Ascending aorta (tissue), 2 donors: ENCODE data around the gene FMOD. TPM values are rescaled to one million over a fixed set of nuclear protein-coding genes. Genes with fewer than 3 reads are reported as not detected.

Experiments used
- DNase-seq, 2 donors: peaks; one replicate each; pipeline ENCODE4 v3.0.0-alpha.2; 2019; ENCODE audit warnings: low spot score in 2 of 2
- H3K27ac ChIP-seq, 2 donors: fragments of 200-600 bp; sonication (generic); one replicate each; pipeline ENCODE4 v1.5.1; 2016 to 2017; ENCODE audit warnings: mild to moderate bottlenecking in 1 of 2
- H3K27me3 ChIP-seq: fragments of 200-600 bp; sonication (generic); one replicate; pipeline ENCODE4 v1.5.1; 2017
- H3K36me3 ChIP-seq, 2 donors: fragments of 200-600 bp; sonication (generic); one replicate each; pipeline ENCODE4 v1.5.1; 2016
- H3K4me1 ChIP-seq, 2 donors: fragments of 200-600 bp; sonication (generic); one replicate each; pipeline ENCODE4 v1.5.1; 2016 to 2017; ENCODE audit warnings: mild to moderate bottlenecking in 1 of 2
- H3K4me3 ChIP-seq, 2 donors: fragments of 200-600 bp; sonication (generic); one replicate each; pipeline ENCODE4 v1.5.1; 2016 to 2017; ENCODE audit warnings: mild to moderate bottlenecking in 1 of 2
- H3K9me3 ChIP-seq, 2 donors: fragments of 200-600 bp; sonication (generic); one replicate each; pipeline ENCODE4 v1.5.1; 2016
- intact Hi-C: fragments of 100-400 bp; cut with DNase I; formaldehyde crosslinking; loops from one replicate; pipeline ENCODE4 v1.15.1; 2023
- total RNA-seq: library from RNA; depleted of rRNA; stranded (reverse); fragments of >200 nt; gene quantifications from one replicate; pipeline ENCODE4 v1.1.0, GENCODE V29; 2016
- TF ChIP-seq, protein P1 (sequence below), 3 experiments: fragments of 200-600 bp in 2 of 3; fragments of 450-650 bp in 1 of 3; sonication (generic) in 2 of 3; IDR thresholded peaks; one replicate each; pipeline ENCODE4 v1.5.1; 2016 to 2019; ENCODE audit warnings: antibody characterized with exemption in 3 of 3, mild to moderate bottlenecking in 1 of 3, moderate library complexity in 1 of 3

Gene FMOD
- total RNA-seq, 1 donor from 2014 or later = 92.3 TPM

DNA sequence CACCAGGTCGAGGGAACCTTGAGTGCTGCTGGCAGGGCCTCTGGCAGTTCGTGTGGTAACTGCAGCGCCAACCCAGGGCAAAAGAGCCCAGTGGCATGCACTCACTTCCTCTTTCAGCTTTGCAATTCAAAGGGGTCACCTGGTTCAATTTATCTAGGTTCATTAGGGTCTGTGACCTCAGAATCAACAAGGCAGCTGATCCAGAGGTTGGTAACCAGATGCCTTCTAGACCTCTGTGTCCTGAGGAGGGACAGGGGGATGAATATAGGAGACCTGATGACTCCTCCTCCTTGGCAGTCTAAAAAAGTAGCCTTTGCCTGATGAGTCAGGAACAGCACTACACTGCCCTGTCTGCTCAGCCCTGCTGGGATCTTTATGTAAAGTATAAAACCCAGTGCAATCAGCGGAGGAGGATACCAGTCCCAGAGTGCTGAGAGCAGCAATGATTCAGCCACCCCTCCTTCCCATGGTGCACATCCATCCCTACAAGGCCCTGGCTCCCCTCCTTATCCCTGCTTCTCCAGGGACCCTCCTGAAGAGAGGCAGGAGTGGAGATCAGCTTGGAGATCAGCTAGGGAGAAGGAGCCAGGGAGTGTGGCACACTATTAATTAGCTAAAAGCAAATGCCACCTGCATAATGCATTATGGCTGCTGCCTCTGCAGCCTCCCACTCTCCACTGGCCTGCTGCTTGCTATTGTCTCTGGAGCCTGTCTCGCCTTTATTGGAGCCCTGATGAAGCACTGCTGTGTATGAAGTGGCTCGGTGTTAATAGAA lies 11.2 kb upstream of the FMOD start:
- Histone ChIP-seq H3K4me3 (no peak overlapping the region), H3K27ac (no peak overlapping the region), H3K4me1 (no peaks in the 10 kb centered on the region), H3K27me3 (no peaks in the 10 kb centered on the region), H3K36me3 (no peaks in the 10 kb centered on the region), H3K9me3 (no peaks in the 10 kb centered on the region)
- TF ChIP-seq, protein P1, sequence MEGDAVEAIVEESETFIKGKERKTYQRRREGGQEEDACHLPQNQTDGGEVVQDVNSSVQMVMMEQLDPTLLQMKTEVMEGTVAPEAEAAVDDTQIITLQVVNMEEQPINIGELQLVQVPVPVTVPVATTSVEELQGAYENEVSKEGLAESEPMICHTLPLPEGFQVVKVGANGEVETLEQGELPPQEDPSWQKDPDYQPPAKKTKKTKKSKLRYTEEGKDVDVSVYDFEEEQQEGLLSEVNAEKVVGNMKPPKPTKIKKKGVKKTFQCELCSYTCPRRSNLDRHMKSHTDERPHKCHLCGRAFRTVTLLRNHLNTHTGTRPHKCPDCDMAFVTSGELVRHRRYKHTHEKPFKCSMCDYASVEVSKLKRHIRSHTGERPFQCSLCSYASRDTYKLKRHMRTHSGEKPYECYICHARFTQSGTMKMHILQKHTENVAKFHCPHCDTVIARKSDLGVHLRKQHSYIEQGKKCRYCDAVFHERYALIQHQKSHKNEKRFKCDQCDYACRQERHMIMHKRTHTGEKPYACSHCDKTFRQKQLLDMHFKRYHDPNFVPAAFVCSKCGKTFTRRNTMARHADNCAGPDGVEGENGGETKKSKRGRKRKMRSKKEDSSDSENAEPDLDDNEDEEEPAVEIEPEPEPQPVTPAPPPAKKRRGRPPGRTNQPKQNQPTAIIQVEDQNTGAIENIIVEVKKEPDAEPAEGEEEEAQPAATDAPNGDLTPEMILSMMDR (IDR thresholded peaks at IDR 0.05) = no peak
- intact Hi-C loops = no loop called here
- DNase-seq = no peak

DNA sequence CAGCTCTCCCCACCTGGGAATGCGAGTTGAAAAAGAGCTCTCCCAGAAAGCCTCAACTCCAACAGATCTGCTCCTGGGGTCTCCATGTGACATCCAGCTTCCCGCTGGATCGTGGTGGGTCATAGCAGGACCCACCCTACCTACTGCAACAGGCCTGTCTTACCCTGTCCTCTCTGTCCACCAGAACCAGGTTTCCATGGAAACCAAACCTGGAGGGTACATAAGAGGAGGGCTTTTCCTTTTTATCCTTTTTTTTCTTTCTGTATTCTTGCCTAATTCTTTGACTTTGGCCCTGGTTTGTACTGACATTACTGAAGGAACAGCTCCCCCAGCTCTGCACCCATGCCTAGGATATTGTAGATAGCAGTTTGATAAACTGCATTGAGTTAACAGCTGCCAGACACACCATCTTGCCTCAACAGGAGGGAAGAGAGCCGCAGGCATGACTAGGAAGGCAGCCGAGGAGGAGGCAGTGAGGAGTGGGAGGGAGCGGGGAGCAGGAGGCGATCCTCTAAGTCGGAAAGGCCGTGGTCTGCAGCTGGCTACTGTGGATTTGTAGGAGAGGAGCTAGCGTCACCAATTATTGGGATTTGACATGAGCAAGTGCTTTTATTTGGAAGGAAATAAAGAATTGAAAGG lies 9.7 kb upstream of the FMOD start:
- intact Hi-C loops = no loop called here
- no peaks in the 10 kb centered on the region for H3K9me3 ChIP-seq
- no peak overlapping the region for H3K27ac ChIP-seq
- no peaks in the 10 kb centered on the region for H3K27me3 ChIP-seq
- TF ChIP-seq, protein P1 (IDR thresholded peaks at IDR 0.05) = no peak
- DNase-seq = no peak
- no peak overlapping the region for H3K4me3 ChIP-seq
- H3K4me1 ChIP-seq = no peaks in the 10 kb centered on the region
- H3K36me3 ChIP-seq = no peaks in the 10 kb centered on the region

DNA sequence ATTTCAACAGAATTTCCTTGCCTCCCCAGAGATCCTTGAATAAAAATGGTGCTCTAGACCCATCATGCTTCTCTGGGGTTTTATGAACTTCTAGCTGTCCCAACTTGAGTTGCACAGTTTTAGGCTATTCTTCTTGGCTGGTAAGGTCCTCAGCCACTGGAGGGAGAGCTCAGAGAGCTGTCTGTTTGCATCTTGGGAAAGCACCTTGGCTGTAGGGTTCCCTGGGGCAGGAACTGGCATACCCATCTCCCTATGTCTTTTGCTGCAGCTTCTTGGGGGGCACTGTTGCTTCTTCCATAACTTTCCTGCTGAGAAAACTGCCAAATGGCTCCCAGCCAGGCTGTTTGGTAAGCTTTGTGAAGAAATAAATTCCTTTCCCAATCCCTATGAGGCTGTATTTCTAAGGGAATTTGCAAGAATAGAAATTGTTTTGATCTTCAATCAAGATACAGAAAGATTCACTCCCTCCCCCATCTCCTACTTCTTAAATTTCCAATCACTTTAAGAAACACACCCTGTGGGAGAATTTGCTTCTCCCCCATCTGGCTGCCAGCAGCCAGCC lies 8.2 kb upstream of the FMOD start:
- no peak overlapping the region for H3K4me3 ChIP-seq
- TF ChIP-seq, protein P1 (IDR thresholded peaks at IDR 0.05) = no peak
- H3K4me1 ChIP-seq = no peaks in the 10 kb centered on the region
- no peaks in the 10 kb centered on the region for H3K27me3 ChIP-seq
- no peaks in the 10 kb centered on the region for H3K9me3 ChIP-seq
- DNase-seq = no peak
- intact Hi-C loops = no loop called here
- no peak overlapping the region for H3K27ac ChIP-seq
- no peaks in the 10 kb centered on the region for H3K36me3 ChIP-seq

DNA sequence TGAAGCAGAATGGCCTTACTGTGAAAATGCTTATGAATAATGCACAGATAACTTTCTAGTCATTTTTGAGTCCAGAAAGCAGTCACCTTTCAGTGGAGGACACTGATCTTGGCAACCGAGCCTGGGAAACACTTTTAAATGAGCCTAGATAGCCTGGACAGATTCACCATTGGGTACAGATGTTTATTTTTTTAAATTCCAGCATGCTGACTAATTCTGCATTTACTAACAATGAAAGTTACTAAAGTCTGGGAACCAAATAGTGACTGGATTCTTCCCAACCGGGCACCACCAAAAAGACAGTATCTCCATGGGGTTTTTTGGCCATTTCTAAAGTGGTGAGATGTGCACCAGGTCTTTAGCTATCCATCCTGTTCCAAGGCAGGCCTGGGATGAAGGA lies 3.3 kb upstream of the FMOD start:
- Histone ChIP-seq H3K4me1 (peaks cover 0 to 14% of the 10 kb centered on the region in 2 donors), H3K4me3 (no peak overlapping the region), H3K9me3 (no peaks in the 10 kb centered on the region), H3K27me3 (no peaks in the 10 kb centered on the region), H3K36me3 (no peaks in the 10 kb centered on the region), H3K27ac (no peak overlapping the region)
- no peak for DNase-seq
- intact Hi-C loops = no loop called here
- TF ChIP-seq, protein P1 (IDR thresholded peaks at IDR 0.05) = no peak

DNA sequence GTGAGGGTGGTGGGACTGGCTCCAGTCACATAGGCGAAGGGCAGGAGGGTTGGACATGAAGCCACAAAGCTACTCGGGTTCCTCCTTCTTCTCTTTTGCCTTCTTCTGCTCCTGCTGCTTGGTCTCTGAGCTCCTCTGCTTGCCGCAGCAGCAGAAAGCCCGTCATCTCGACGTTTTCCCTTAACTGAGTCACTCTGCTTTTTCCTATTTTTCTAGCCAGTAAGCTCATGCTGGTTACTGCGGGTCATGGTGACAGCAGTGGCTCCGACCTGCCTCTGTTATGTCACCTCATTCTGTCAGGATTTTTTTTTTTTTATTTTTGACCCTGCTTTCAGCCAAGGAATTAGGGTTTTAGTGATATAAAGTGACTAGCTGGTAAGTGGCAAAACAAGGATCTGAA lies 2.6 kb upstream of the FMOD start:
- H3K4me1 ChIP-seq = peaks cover 3 to 21% of the 10 kb centered on the region in 2 donors
- H3K36me3 ChIP-seq = no peaks in the 10 kb centered on the region
- no peak overlapping the region for H3K4me3 ChIP-seq
- H3K27me3 ChIP-seq = no peaks in the 10 kb centered on the region
- intact Hi-C loops = no loop called here
- DNase-seq = no peak
- H3K27ac ChIP-seq = no peak overlapping the region
- no peaks in the 10 kb centered on the region for H3K9me3 ChIP-seq
- TF ChIP-seq, protein P1 (IDR thresholded peaks at IDR 0.05) = no peak
